ENCODE measurements around the gene ALPI. TPM values are rescaled to one million over a fixed set of nuclear protein-coding genes. Genes with fewer than 3 reads are reported as not detected.
A peak's percentile ranks its signal among the peaks of the same experiment; 100 is the strongest.

Gene ALPI
- total and polyA plus RNA-seq, 5 donors = not detected

- DNase-seq (peak in 2 of 3 donors; percentile 16 to 34), ATAC-seq (no peak)
- WGBS = 72% methylated on average over 13 of the region's 13 CpGs
- Histone ChIP-seq H3K4me3 (ENCODE audit: low read length) (no peak overlapping the region), H3K27me3 (ENCODE audit: control insufficient read depth, insufficient read depth) (no peaks in the 10 kb centered on the region), H3K9me3 (ENCODE audit: control insufficient read depth, low read length) (no peaks in the 10 kb centered on the region), H3K27ac (ENCODE audit: low read length) (no peak overlapping the region), H3K4me1 (ENCODE audit: control insufficient read depth, insufficient read depth, low read length) (no peaks in the 10 kb centered on the region)
- intact Hi-C loops (cut with DNase I) = no loop called here
Observed at GRCh38 chr2:232497348-232497747, 41.4 kb downstream of the ALPI start.

GRCh38 chr2:232498452-232498851 is 42.5 kb downstream of the ALPI start:
- Histone ChIP-seq H3K27ac (ENCODE audit: low read length) (no peak overlapping the region), H3K4me3 (ENCODE audit: low read length) (no peak overlapping the region), H3K27me3 (ENCODE audit: control insufficient read depth, insufficient read depth) (no peaks in the 10 kb centered on the region), H3K4me1 (ENCODE audit: control insufficient read depth, insufficient read depth, low read length) (no peaks in the 10 kb centered on the region), H3K9me3 (ENCODE audit: control insufficient read depth, low read length) (no peaks in the 10 kb centered on the region)
- intact Hi-C loops (cut with DNase I) = no loop called here
- ATAC-seq (no peak), DNase-seq (no peak)
- WGBS = 94% methylated on average over 3 of the region's 3 CpGs

DNA sequence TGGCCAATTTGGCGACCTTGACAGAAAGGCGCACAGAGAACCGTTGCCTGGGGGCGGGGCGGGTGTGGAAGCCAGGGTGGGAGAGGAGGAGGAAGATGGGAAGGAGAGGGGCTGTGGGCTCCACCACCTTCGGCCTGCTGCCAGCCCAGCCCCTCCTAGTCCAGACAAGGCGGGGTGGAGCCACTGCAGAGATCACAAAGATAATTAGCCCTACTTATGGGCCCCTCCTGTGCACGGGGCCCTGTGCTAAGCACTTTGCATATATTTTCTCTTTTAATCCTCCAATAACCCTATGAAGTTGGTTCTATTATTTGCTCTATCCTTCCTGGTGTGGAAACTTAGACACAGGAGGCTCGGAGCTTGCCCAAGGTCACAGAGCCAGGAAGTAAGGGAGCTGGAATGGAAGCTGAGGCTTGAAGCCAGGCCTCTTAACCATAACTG is 45.4 kb downstream of the ALPI start:
- Histone ChIP-seq H3K9me3 (ENCODE audit: control insufficient read depth, low read length) (no peaks in the 10 kb centered on the region), H3K4me3 (ENCODE audit: low read length) (no peak overlapping the region), H3K27me3 (ENCODE audit: control insufficient read depth, insufficient read depth) (no peaks in the 10 kb centered on the region), H3K27ac (ENCODE audit: low read length) (no peak overlapping the region), H3K4me1 (ENCODE audit: control insufficient read depth, insufficient read depth, low read length) (no peaks in the 10 kb centered on the region)
- DNase-seq (peak in 1 of 3 donors; percentile 48), ATAC-seq (no peak)
- WGBS = 79% methylated on average over 9 of the region's 9 CpGs
- intact Hi-C loops (cut with DNase I) = no loop called here

DNA sequence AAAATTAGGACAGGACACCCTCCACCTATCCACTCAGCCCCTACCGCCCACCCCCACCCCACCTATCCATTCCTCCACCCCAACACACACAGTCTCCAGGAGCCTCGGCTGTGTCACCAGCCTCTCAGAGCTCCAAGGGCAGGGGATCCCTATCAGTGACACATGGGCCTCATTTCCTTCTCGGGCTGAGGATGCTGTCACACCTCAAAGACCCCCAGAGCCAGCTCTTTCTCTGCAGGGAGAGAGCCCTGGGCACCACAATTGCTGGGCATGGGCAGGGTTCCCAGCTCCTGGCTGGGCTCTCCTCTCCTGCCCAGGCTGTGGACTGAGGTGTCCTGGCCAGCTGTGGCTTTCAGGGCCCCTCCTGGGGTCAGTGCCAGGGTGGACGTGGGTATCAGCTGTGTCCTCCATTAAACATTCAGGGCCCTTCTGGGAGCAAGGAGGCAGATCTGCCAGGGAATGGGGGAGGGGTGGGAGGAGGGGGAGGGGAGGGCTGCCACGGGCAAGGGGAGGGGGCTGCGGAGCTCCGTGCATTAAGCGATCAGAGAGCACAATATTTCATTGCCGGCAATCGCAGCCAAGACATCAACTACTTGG is 45.9 kb downstream of the ALPI start:
- DNase-seq (peak in 1 of 3 donors; percentile 35), ATAC-seq (no peak)
- no peaks in the 10 kb centered on the region for H3K9me3 ChIP-seq (ENCODE audit: control insufficient read depth, low read length)
- H3K27ac ChIP-seq (ENCODE audit: low read length) = no peak overlapping the region
- H3K4me3 ChIP-seq (ENCODE audit: low read length) = no peak overlapping the region
- no peaks in the 10 kb centered on the region for H3K27me3 ChIP-seq (ENCODE audit: control insufficient read depth, insufficient read depth)
- intact Hi-C loops (cut with DNase I) = no loop called here
- H3K4me1 ChIP-seq (ENCODE audit: control insufficient read depth, insufficient read depth, low read length) = no peaks in the 10 kb centered on the region
- WGBS = 53% methylated on average over 10 of the region's 10 CpGs

GRCh38 chr2:232502511-232502910 is 46.6 kb downstream of the ALPI start:
- no peaks in the 10 kb centered on the region for H3K9me3 ChIP-seq (ENCODE audit: control insufficient read depth, low read length)
- DNase-seq (peak in 1 of 3 donors; percentile 47), ATAC-seq (peak; percentile 3 to 8)
- peak overlapping the region; percentile 51 for H3K4me3 ChIP-seq (ENCODE audit: low read length)
- 28% methylated on average over 21 of the region's 21 CpGs for WGBS
- no peak overlapping the region for H3K27ac ChIP-seq (ENCODE audit: low read length)
- H3K27me3 ChIP-seq (ENCODE audit: control insufficient read depth, insufficient read depth) = no peaks in the 10 kb centered on the region
- intact Hi-C loops (cut with DNase I) = no loop called here
- H3K4me1 ChIP-seq (ENCODE audit: control insufficient read depth, insufficient read depth, low read length) = no peaks in the 10 kb centered on the region

- WGBS = 1% methylated on average over 74 of the region's 75 CpGs
Observed at GRCh38 chr2:232502911-232503808, 47.2 kb downstream of the ALPI start.

DNA sequence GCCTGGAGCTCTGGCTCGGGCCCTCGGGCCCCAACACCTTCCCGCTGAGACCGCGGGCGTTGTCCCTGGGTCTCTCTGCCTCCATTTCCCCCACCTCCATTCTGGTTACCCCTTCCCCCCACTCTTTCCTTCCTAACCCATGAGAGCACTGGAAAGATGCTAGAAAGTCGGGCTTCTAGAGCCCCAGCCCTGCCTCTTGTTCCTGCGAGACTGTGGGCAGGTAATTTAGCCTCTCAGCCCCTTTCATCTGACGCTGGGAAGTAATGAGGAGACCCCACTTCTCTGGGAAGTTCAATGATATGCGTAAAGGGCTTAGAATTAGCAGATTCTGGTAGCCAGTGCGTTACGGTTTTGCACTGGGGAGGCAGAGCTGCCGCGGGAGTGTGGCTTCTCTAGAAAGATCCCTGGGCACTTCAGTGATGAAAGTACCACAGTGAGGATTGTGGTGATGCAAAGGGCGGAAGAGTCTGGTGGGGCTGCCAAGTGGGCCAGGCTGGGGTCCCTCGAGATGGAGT is 47.9 kb downstream of the ALPI start:
- H3K9me3 ChIP-seq (ENCODE audit: control insufficient read depth, low read length) = no peaks in the 10 kb centered on the region
- peak in 1 of 3 donors; percentile 33 for DNase-seq
- H3K27ac ChIP-seq (ENCODE audit: low read length) = no peak overlapping the region
- intact Hi-C loops (cut with DNase I) = no loop called here
- H3K4me3 ChIP-seq (ENCODE audit: low read length) = no peak overlapping the region
- WGBS = 26% methylated on average over 16 of the region's 16 CpGs
- no peaks in the 10 kb centered on the region for H3K4me1 ChIP-seq (ENCODE audit: control insufficient read depth, insufficient read depth, low read length)
- no peak for ATAC-seq
- H3K27me3 ChIP-seq (ENCODE audit: control insufficient read depth, insufficient read depth) = no peaks in the 10 kb centered on the region

More at GRCh38 chr2:232502911-232503808, 47.2 kb downstream of the ALPI start:
- Histone ChIP-seq H3K4me1 (ENCODE audit: control insufficient read depth, insufficient read depth, low read length) (no peaks in the 10 kb centered on the region), H3K27me3 (ENCODE audit: control insufficient read depth, insufficient read depth) (no peaks in the 10 kb centered on the region), H3K4me3 (ENCODE audit: low read length) (peak overlapping the region; percentile 51), H3K9me3 (ENCODE audit: control insufficient read depth, low read length) (no peaks in the 10 kb centered on the region), H3K27ac (ENCODE audit: low read length) (no peak overlapping the region)
- DNase-seq (peak; percentile 60 to 79 (median 79)), ATAC-seq (peak; percentile 72 to 75)
- intact Hi-C loops (cut with DNase I) = no loop called here

DNA sequence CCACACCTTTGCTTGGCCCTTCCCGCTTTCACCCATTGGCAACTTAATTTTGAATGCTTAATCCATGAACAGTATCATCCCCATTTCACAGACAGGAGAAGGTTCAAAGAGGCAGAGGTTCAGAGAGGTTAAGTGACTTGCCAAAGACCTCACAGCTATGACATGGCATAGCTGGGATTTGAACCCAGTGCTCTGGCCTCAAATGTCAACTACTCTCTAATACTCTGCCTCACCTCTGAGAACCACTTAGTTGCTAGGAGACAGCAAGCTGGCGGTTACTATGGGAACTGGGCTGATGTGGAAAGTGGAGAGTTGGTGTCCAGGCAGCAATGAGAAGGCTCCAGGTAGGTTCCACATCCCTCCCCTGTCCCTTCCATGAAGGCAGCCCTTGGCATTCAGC is 48.5 kb downstream of the ALPI start:
- intact Hi-C loops (cut with DNase I) = no loop called here
- Histone ChIP-seq H3K4me3 (ENCODE audit: low read length) (no peak overlapping the region), H3K4me1 (ENCODE audit: control insufficient read depth, insufficient read depth, low read length) (no peaks in the 10 kb centered on the region), H3K27ac (ENCODE audit: low read length) (no peak overlapping the region), H3K27me3 (ENCODE audit: control insufficient read depth, insufficient read depth) (no peaks in the 10 kb centered on the region), H3K9me3 (ENCODE audit: control insufficient read depth, low read length) (no peaks in the 10 kb centered on the region)
- ATAC-seq (no peak), DNase-seq (peak in 1 of 3 donors; percentile 12)
- 81% methylated on average over 2 of the region's 2 CpGs for WGBS

- no peak for ATAC-seq
- DNase-seq = peak in 1 of 3 donors; percentile 9
- H3K27me3 ChIP-seq (ENCODE audit: control insufficient read depth, insufficient read depth) = no peaks in the 10 kb centered on the region
- intact Hi-C loops (cut with DNase I) = no loop called here
- H3K4me3 ChIP-seq (ENCODE audit: low read length) = no peak overlapping the region
- no peaks in the 10 kb centered on the region for H3K9me3 ChIP-seq (ENCODE audit: control insufficient read depth, low read length)
- H3K4me1 ChIP-seq (ENCODE audit: control insufficient read depth, insufficient read depth, low read length) = no peaks in the 10 kb centered on the region
- H3K27ac ChIP-seq (ENCODE audit: low read length) = no peak overlapping the region
- 47% methylated on average over 10 of the region's 10 CpGs for WGBS
Observed at GRCh38 chr2:232505856-232506255, 49.9 kb downstream of the ALPI start.

DNA sequence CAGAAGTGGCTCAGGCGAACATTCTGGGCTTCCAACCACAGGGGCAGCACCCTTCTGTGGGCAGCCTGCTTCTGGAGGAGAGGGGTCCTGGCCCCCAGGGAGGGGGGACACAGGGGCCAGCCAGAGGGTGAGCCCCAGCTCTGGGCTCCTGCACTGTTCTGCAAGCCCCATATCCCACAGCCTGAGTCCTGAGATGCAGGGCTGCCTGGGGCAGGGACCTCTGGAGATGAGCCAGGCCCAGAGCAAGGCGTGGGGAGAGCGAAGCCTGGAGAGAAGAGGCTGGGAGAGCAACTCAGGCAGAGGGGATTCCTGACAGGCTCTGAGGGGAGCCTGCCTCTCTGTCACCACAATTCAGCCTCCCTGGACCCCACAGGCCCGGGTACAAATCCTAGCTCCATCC is 50.8 kb downstream of the ALPI start:
- ATAC-seq = no peak
- peak in 1 of 3 donors; percentile 29 for DNase-seq
- 78% methylated on average over 4 of the region's 4 CpGs for WGBS
- Histone ChIP-seq H3K27ac (ENCODE audit: low read length) (no peak overlapping the region), H3K27me3 (ENCODE audit: control insufficient read depth, insufficient read depth) (no peaks in the 10 kb centered on the region), H3K9me3 (ENCODE audit: control insufficient read depth, low read length) (no peaks in the 10 kb centered on the region), H3K4me3 (ENCODE audit: low read length) (no peak overlapping the region), H3K4me1 (ENCODE audit: control insufficient read depth, insufficient read depth, low read length) (no peaks in the 10 kb centered on the region)
- intact Hi-C loops (cut with DNase I) = no loop called here

- intact Hi-C loops (cut with DNase I) = no loop called here
- no peaks in the 10 kb centered on the region for H3K27me3 ChIP-seq (ENCODE audit: control insufficient read depth, insufficient read depth)
- no peak overlapping the region for H3K4me3 ChIP-seq (ENCODE audit: low read length)
- WGBS = 75% methylated on average over 7 of the region's 7 CpGs
- DNase-seq = peak in 1 of 3 donors; percentile 18
- no peaks in the 10 kb centered on the region for H3K4me1 ChIP-seq (ENCODE audit: control insufficient read depth, insufficient read depth, low read length)
- no peak for ATAC-seq
- no peaks in the 10 kb centered on the region for H3K9me3 ChIP-seq (ENCODE audit: control insufficient read depth, low read length)
- no peak overlapping the region for H3K27ac ChIP-seq (ENCODE audit: low read length)
Observed at GRCh38 chr2:232508251-232508650, 52.3 kb downstream of the ALPI start.

All from right cardiac atrium (tissue), 5 donors.